Transverse colon (tissue), 4 donors: ENCODE results near the gene LRG1.

Experiments
- EP300 ChIP-seq: sonication (generic); formaldehyde crosslinking; IDR thresholded peaks from one replicate; pipeline ENCODE4 v1.6.1; 2017; ENCODE audit warnings: antibody characterized with exemption, low read depth
- POLR2A ChIP-seq: fragments of 450-650 bp; IDR thresholded peaks from one replicate; pipeline ENCODE4 v1.6.1; 2016; ENCODE audit warnings: antibody characterized with exemption, mild to moderate bottlenecking, moderate library complexity
- POLR2AphosphoS5 ChIP-seq, 3 donors: sonication (generic); formaldehyde crosslinking; IDR thresholded peaks; one replicate each; pipeline ENCODE4 v1.6.1; 2016; ENCODE audit warnings: antibody characterized with exemption in 3 of 3
- TF ChIP-seq, protein P1 (sequence below), 5 experiments: fragments of 200-600 bp in 3 of 5; fragments of 450-650 bp in 2 of 5; sonication (generic) in 3 of 5; IDR thresholded peaks; 1 replicate in 2 of 5; 2 replicates in 3 of 5; pipeline ENCODE4 v1.5.1; 2016 to 2017; ENCODE audit warnings: antibody characterized with exemption in 5 of 5, inconsistent platforms in 3 of 5, mild to moderate bottlenecking in 2 of 5, moderate library complexity in 1 of 5

DNA sequence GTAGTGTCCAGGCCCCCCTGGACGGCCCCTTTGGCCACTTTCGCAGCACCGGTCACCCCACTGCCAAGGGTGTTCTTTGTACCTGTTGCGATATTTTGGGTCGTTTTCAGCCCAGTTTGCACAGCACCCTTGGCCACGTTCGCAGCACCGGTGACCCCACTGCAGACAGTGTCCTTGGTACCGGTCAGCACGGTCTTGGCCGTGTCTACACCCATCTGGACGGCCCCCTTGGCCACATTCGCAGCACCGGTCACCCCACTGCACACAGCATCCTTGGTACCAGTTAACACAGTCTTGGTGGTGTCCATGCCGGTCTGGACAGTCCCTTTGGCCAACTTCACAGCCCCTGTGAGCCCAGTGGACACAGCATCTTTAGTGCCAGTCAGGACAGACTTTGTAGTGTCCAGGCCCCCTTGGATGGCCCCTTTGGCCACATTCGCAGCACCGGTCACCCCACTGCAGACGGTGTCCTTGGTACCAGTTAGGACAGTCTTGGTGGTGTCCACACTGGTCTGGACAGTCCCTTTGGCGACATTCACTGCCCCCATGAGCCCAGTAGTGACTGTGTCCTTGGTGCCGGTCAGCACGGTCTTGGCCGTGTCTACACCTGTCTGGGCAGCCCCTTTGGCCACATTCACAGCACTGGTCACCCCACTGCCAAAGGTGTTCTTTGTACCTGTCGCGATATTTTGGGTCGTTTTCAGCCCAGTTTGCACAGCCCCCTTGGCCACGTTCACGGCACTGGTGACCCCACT, 28.4 kb downstream of the LRG1 start:
- TF ChIP-seq, protein P1, sequence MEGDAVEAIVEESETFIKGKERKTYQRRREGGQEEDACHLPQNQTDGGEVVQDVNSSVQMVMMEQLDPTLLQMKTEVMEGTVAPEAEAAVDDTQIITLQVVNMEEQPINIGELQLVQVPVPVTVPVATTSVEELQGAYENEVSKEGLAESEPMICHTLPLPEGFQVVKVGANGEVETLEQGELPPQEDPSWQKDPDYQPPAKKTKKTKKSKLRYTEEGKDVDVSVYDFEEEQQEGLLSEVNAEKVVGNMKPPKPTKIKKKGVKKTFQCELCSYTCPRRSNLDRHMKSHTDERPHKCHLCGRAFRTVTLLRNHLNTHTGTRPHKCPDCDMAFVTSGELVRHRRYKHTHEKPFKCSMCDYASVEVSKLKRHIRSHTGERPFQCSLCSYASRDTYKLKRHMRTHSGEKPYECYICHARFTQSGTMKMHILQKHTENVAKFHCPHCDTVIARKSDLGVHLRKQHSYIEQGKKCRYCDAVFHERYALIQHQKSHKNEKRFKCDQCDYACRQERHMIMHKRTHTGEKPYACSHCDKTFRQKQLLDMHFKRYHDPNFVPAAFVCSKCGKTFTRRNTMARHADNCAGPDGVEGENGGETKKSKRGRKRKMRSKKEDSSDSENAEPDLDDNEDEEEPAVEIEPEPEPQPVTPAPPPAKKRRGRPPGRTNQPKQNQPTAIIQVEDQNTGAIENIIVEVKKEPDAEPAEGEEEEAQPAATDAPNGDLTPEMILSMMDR (IDR thresholded peaks at IDR 0.05) = no peak
- TF ChIP-seq POLR2A = no peak
- no peak for TF ChIP-seq POLR2AphosphoS5 (IDR thresholded peaks at IDR 0.05)
- no peak for TF ChIP-seq EP300
